ENCODE data around the gene PPP2R3A.
A peak's percentile ranks its signal among the peaks of the same experiment; 100 is the strongest.

Gene PPP2R3A, protein sequence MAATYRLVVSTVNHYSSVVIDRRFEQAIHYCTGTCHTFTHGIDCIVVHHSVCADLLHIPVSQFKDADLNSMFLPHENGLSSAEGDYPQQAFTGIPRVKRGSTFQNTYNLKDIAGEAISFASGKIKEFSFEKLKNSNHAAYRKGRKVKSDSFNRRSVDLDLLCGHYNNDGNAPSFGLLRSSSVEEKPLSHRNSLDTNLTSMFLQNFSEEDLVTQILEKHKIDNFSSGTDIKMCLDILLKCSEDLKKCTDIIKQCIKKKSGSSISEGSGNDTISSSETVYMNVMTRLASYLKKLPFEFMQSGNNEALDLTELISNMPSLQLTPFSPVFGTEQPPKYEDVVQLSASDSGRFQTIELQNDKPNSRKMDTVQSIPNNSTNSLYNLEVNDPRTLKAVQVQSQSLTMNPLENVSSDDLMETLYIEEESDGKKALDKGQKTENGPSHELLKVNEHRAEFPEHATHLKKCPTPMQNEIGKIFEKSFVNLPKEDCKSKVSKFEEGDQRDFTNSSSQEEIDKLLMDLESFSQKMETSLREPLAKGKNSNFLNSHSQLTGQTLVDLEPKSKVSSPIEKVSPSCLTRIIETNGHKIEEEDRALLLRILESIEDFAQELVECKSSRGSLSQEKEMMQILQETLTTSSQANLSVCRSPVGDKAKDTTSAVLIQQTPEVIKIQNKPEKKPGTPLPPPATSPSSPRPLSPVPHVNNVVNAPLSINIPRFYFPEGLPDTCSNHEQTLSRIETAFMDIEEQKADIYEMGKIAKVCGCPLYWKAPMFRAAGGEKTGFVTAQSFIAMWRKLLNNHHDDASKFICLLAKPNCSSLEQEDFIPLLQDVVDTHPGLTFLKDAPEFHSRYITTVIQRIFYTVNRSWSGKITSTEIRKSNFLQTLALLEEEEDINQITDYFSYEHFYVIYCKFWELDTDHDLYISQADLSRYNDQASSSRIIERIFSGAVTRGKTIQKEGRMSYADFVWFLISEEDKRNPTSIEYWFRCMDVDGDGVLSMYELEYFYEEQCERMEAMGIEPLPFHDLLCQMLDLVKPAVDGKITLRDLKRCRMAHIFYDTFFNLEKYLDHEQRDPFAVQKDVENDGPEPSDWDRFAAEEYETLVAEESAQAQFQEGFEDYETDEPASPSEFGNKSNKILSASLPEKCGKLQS (N-terminal part only)

GRCh38 chr3:135965506-135966270, at the start of gene PPP2R3A:
Gene PPP2R3A (plus strand): TSS chr3:135965728. CDS start chr3:136001499, 35,771 bp downstream.
- FAIRE-seq (no peak), DNase-seq (ENCODE audit: insufficient read length, low spot score) (peak; percentile 59)
- TF ChIP-seq, protein P1, sequence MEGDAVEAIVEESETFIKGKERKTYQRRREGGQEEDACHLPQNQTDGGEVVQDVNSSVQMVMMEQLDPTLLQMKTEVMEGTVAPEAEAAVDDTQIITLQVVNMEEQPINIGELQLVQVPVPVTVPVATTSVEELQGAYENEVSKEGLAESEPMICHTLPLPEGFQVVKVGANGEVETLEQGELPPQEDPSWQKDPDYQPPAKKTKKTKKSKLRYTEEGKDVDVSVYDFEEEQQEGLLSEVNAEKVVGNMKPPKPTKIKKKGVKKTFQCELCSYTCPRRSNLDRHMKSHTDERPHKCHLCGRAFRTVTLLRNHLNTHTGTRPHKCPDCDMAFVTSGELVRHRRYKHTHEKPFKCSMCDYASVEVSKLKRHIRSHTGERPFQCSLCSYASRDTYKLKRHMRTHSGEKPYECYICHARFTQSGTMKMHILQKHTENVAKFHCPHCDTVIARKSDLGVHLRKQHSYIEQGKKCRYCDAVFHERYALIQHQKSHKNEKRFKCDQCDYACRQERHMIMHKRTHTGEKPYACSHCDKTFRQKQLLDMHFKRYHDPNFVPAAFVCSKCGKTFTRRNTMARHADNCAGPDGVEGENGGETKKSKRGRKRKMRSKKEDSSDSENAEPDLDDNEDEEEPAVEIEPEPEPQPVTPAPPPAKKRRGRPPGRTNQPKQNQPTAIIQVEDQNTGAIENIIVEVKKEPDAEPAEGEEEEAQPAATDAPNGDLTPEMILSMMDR (IDR thresholded peaks at IDR 0.05; ENCODE audit: insufficient read depth, missing control alignments): no peak

DNA sequence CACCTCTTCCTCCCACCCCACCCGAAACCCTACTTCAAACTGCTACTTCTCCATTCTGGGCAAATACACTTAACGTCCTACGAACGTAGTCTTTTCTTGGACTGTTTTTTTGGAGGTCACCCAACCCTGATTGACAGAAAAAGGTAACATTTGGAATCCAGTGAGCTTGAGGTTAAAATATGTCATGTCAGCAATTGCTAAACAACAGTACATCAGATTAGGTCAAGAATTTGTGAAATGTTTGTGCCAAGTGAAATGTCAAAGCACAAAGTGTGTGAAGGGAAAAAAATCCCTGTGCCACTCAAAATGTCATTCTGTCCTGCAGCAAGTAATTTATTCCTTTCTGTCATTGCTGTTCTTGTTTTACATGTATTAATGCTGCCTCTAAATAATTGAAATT, 49.2 kb upstream of the PPP2R3A start:
- no peak for FAIRE-seq
- TF ChIP-seq, protein P1 (IDR thresholded peaks at IDR 0.05; ENCODE audit: insufficient read depth, missing control alignments): no peak
- no peak for DNase-seq (ENCODE audit: insufficient read length, low spot score)

GRCh38 chr3:135917076-135917475, 48.5 kb upstream of the PPP2R3A start:
- FAIRE-seq: no peak
- TF ChIP-seq, protein P1 (IDR thresholded peaks at IDR 0.05; ENCODE audit: insufficient read depth, missing control alignments): no peak

DNA sequence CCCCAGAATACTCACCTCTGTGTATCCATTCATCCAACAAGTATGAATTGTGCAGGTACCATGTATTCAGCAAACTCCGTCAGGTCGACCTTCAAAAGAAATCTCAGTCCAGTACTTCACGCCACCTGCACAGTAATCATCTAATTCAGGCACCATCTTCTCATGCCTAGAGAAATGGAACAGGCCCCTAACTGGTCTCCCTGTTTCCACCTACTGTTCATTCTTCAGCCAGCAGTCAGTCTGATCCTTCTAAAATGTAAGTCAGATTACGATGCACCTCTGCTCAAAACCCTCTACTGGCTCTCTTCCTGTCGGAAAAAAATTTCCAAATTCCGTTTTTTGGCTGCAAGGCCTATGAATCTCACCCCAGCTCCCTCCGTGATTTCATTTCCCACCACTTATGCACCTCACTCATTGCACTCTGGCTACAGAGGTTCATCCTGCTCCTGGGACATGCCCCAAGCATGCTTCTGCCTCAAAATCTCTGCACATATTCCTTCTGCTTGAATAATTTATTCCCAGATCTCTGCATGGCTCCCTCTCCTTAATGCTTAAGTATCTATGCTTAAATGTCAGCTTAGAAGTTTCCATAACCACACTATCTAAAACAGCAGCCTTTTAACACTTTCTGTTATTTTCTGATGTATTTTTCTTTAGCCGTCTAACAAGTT, 47.5 kb upstream of the PPP2R3A start:
- no peak for FAIRE-seq
- no peak for DNase-seq (ENCODE audit: insufficient read length, low spot score)
- TF ChIP-seq, protein P1 (IDR thresholded peaks at IDR 0.05; ENCODE audit: insufficient read depth, missing control alignments): no peak

More at GRCh38 chr3:135917076-135917475, 48.5 kb upstream of the PPP2R3A start:
- no peak for DNase-seq (ENCODE audit: insufficient read length, low spot score)

DNA sequence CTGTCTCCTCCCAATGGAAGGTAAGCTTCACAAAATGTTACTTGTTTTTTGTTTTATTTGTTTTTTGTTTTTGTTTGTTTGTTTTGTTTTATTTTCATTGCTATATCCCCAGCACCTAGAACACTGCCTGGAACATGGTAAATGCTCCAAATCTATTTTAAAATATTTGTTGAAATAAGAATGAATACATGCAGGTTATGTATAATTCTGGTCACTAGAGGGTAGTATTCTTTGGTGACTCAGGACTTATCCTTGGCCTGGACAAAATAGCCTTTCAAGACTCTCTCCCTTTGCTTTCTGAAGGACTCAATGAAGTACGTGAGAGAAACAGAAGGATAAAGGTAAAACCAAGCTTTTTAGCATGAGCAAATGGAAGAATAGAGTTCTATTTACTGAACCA, 46.9 kb upstream of the PPP2R3A start:
- FAIRE-seq (peak; percentile 6), DNase-seq (ENCODE audit: insufficient read length, low spot score) (no peak)

More for the DNA sequence above, 46.9 kb upstream of the PPP2R3A start:
- TF ChIP-seq, protein P1 (IDR thresholded peaks at IDR 0.05; ENCODE audit: insufficient read depth, missing control alignments): peak; percentile 30

All from D721Med (cell line).